SU-DHL-6 (cell line): Measurements from ENCODE around the gene HDAC2.
A peak's percentile ranks its signal among the peaks of the same experiment; 100 is the strongest.
"Not testable (repeated sequence)": the region's sequence is repeated elsewhere in the genome, so short reads cannot be mapped to it uniquely, and the experiment has no call there.

ENCODE experiments used
- H2AFZ ChIP-seq: fragments of 200-600 bp; sonication (generic); 2 replicates; pipeline ENCODE4 v1.6.1; 2014; ENCODE audit warnings: low read depth, mild to moderate bottlenecking, moderate library complexity, mixed read lengths, antibody characterized with exemption, low read length; ENCODE audit not compliant: severe bottlenecking
- H3F3A ChIP-seq: fragments of 200-600 bp; shearing (Covaris generic); 2 replicates; pipeline ENCODE4 v1.6.0; 2016; ENCODE audit warnings: antibody characterized with exemption, mild to moderate bottlenecking; ENCODE audit not compliant: insufficient read depth
- H3K27ac ChIP-seq: fragments of 200-600 bp; sonication (generic); 2 replicates; pipeline ENCODE4 v1.5.1; 2016; ENCODE audit warnings: low read depth, mild to moderate bottlenecking, low read length, moderate library complexity, mixed read lengths
- H3K27me3 ChIP-seq: fragments of 200-600 bp; sonication (generic), shearing (Covaris generic); 2 replicates; pipeline ENCODE4 v1.6.0; 2014; ENCODE audit warnings: mild to moderate bottlenecking, low read length
- H3K36me3 ChIP-seq: fragments of 200-600 bp; sonication (generic); 2 replicates; pipeline ENCODE4 v1.6.1; 2014; ENCODE audit warnings: mild to moderate bottlenecking, low read length, mixed read lengths
- H3K4me2 ChIP-seq: fragments of 300-600, 200-600 bp; shearing (Covaris generic), sonication (generic); 2 replicates; pipeline ENCODE4 v1.6.0; 2014; ENCODE audit warnings: low read length, low read depth, mild to moderate bottlenecking; ENCODE audit not compliant: poor library complexity, severe bottlenecking
- H3K4me3 ChIP-seq: fragments of 200-600 bp; sonication (generic); 2 replicates; pipeline ENCODE4 v1.5.1; 2014; ENCODE audit warnings: antibody characterized with exemption, low read length, mild to moderate bottlenecking, mixed read lengths; ENCODE audit not compliant: insufficient read depth, poor library complexity, severe bottlenecking
- H3K79me2 ChIP-seq: fragments of 200-600 bp; sonication (generic); 2 replicates; pipeline ENCODE4 v1.6.1; 2014; ENCODE audit warnings: mild to moderate bottlenecking, low read length, moderate library complexity; ENCODE audit not compliant: insufficient read depth
- H3K9ac ChIP-seq: fragments of 200-600 bp; sonication (generic); 2 replicates; pipeline ENCODE4 v1.7.0; 2014; ENCODE audit warnings: mild to moderate bottlenecking, low read length
- H3K9me2 ChIP-seq: fragments of 200-600 bp; sonication (generic); replicated peaks from 2 replicates; pipeline ENCODE4 v1.6.1; 2014; ENCODE audit warnings: low read length; ENCODE audit not compliant: insufficient read depth
- H3K9me3 ChIP-seq: fragments of 200-600 bp; sonication (generic); 2 replicates; pipeline ENCODE4 v1.6.1; 2014; ENCODE audit warnings: low read length, mixed read lengths; ENCODE audit not compliant: insufficient read depth
- H4K20me1 ChIP-seq: fragments of 200-600 bp; sonication (generic); 2 replicates; pipeline ENCODE4 v1.6.1; 2014; ENCODE audit warnings: low read depth, mild to moderate bottlenecking, antibody characterized with exemption, low read length, moderate library complexity, mixed read lengths
- CTCF ChIP-seq: fragments of 200-600 bp; sonication (generic); IDR thresholded peaks from one replicate; pipeline ENCODE4 v1.5.1; 2017; ENCODE audit warnings: antibody characterized with exemption, mild to moderate bottlenecking, low read length, moderate library complexity; ENCODE audit not compliant: insufficient read depth, poor library complexity, severe bottlenecking
- EZH2phosphoT487 ChIP-seq: fragments of 200-600 bp; sonication (generic), shearing (Covaris generic); conservative IDR thresholded peaks from 2 replicates; pipeline ENCODE4 v1.6.1; 2018; ENCODE audit warnings: mild to moderate bottlenecking, antibody characterized with exemption, low read length, moderate library complexity, mixed read lengths

Gene HDAC2

GRCh38 chr6:113939825-113940224, 31.1 kb downstream of the HDAC2 start:
- Histone ChIP-seq H3K79me2 (no peaks in the 10 kb centered on the region), H3K27me3 (no peaks in the 10 kb centered on the region), H3K36me3 (peaks cover 48% of the 10 kb centered on the region), H2AFZ (no peak overlapping the region), H3F3A (peaks cover 17% of the 10 kb centered on the region; the same call in 1 of the 2 replicates), H3K9ac (no peak overlapping the region), H3K9me2 (no peaks in the 10 kb centered on the region), H3K9me3 (no peaks in the 10 kb centered on the region), H3K4me3 (no peak overlapping the region), H3K27ac (no peak overlapping the region), H4K20me1 (no peaks in the 10 kb centered on the region), H3K4me2 (no peak overlapping the region)
- no peak for TF ChIP-seq EZH2phosphoT487
- TF ChIP-seq CTCF = no peak

- no peaks in the 10 kb centered on the region for H3K9me3 ChIP-seq
- H4K20me1 ChIP-seq = no peaks in the 10 kb centered on the region
- no peak overlapping the region for H3K9ac ChIP-seq
- H3K79me2 ChIP-seq = no peaks in the 10 kb centered on the region
- peaks cover 22% of the 10 kb centered on the region for H3K36me3 ChIP-seq
- no peak overlapping the region for H3K27ac ChIP-seq
- no peak overlapping the region for H3K4me2 ChIP-seq
- peaks cover 14% of the 10 kb centered on the region; the same call in 1 of the 2 replicates for H3F3A ChIP-seq
- no peak overlapping the region for H3K4me3 ChIP-seq
- H3K9me2 ChIP-seq = no peaks in the 10 kb centered on the region
- H3K27me3 ChIP-seq = no peaks in the 10 kb centered on the region
- H2AFZ ChIP-seq = no peak overlapping the region
- TF ChIP-seq CTCF (peak; percentile 76), EZH2phosphoT487 (no peak)
These were observed 34.6 kb downstream of the HDAC2 start for GRCh38 chr6:113936093-113936934.

- TF ChIP-seq CTCF (no peak), EZH2phosphoT487 (no peak)
- H3K9me2 ChIP-seq = no peaks in the 10 kb centered on the region
These were observed 36.8 kb downstream of the HDAC2 start for GRCh38 chr6:113934101-113934500.

GRCh38 chr6:113931907-113932306, 39.0 kb downstream of the HDAC2 start:
- not testable (repeated sequence) for H3K27ac ChIP-seq, H3K9me3 ChIP-seq, H3F3A ChIP-seq, H3K27me3 ChIP-seq, H3K36me3 ChIP-seq, H2AFZ ChIP-seq, H3K4me3 ChIP-seq, H3K4me2 ChIP-seq, H3K79me2 ChIP-seq, H3K9ac ChIP-seq, H4K20me1 ChIP-seq, H3K9me2 ChIP-seq

More at GRCh38 chr6:113934101-113934500, 36.8 kb downstream of the HDAC2 start:
- Histone ChIP-seq H3K36me3 (0 out of 2 replicates have a peak, but pooled peaks cover 2% of the 10 kb centered on the region), H3K9me3 (no peaks in the 10 kb centered on the region), H3K9ac (no peak overlapping the region), H2AFZ (no peak overlapping the region), H3F3A (0 out of 2 replicates have a peak, but pooled peaks cover 6% of the 10 kb centered on the region), H3K4me3 (no peak overlapping the region), H3K4me2 (no peak overlapping the region), H4K20me1 (no peaks in the 10 kb centered on the region), H3K27ac (no peak overlapping the region), H3K79me2 (no peaks in the 10 kb centered on the region), H3K27me3 (no peaks in the 10 kb centered on the region)
